ENCODE measurements around the gene UFD1. TPM values are rescaled to one million over a fixed set of nuclear protein-coding genes. Genes with fewer than 3 reads are reported as not detected.

Gene UFD1
- total and polyA plus RNA-seq, 9 of the 15 experiments (the other 6 are each of a cell fraction or from before 2014, with no cell fraction given) = 238 to 645 (median 363) TPM

DNA sequence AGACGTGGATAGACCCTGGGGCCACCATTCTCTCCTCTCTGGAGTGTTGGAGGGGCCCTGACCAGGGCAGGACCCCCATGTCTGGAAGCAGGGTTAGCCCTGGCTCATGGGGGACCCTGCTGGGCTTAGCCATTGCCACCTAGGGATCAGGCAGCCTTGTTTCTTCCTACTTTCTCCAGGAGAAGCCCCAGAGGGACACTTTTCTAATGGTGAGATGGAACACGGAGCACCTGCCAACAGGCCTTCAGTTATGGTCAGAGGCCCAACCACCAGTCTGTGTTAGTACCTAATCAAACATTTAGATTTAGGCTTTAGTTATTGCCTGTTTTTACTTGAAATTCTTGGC lies 29.6 kb downstream of the UFD1 start (continued):
- no peak for TF ChIP-seq FOSL1 (tag; conservative IDR thresholded peaks at IDR 0.05)
- no peak for TF ChIP-seq ZNF780A (CRISPR knock-in tag; IDR thresholded peaks at IDR 0.05)
- TF ChIP-seq ZNF274 (IDR thresholded peaks at IDR 0.05; ENCODE audit: borderline replicate concordance, low read depth, low read length) = no peak
- no peak for TF ChIP-seq HDAC2 (IDR thresholded peaks at IDR 0.05)
- no peak for TF ChIP-seq TCFL5 (CRISPR knock-in tag; conservative IDR thresholded peaks at IDR 0.05)
- no peak; the same call in 1 of the 2 replicates for TF ChIP-seq CAMTA2 (CRISPR knock-in tag; conservative IDR thresholded peaks at IDR 0.05)

DNA sequence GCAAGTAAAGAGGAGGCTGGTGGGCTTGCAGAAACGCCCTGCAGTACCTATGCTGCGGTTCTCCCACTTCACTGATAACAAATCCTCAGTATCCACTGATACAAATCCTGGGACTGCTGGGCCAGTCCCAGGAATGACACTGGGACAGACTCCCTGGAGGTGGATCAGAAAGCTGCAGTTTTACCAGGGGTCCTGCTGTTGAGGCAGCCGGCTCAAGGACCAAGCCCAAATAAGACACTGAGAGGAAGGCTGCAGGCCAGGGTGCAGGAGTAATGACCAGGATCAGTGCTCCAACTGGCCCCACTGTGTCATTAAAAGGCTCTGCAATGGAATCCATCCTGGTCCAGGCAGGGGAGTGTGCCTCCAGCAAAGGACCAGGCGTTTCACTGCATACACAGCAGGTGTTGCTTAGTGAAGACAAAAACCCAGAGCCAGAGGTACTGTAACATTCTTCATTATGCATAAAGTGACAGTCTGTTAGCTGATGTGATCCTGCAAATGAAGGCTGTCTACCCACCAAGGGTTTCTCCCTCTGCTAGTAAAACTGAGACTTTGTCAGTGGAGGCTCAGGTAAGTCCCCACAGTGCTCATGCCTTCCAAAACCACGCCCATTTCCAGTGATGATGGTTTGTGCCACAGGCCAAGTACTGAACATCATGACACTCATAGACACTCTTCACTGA lies 30.1 kb downstream of the UFD1 start:
- intact Hi-C loops (cut with micrococcal nuclease) = loop anchor here (10.0 kb wide), 1 partner anchor 176 kb away; no protein-coding TSS in a partner anchor
- POLR2A ChIA-PET = interaction anchor here (1.0 to 11.7 kb wide), 5 partner anchors 7 to 81 kb away, joined by 3 to 284 read pairs (median 74); partner anchors contain the start of genes CDC45, HIRA and MRPL40
- Histone ChIP-seq H3K9me3 (replicated peaks; ENCODE audit: control insufficient read depth, insufficient read depth, low read depth, low read length) (no peaks in the 10 kb centered on the region), H3K4me3 (no peak overlapping the region), H3K9ac (ENCODE audit: insufficient read depth in 1 of 2, low read depth in 2 of 2, low read length in 2 of 2) (peak overlapping the region in 1 of 2 experiments; percentile 11; a peak in 1 of 4 replicates), H2AFZ (ENCODE audit: low read depth, low read length) (no peak overlapping the region), H3K9me1 (ENCODE audit: control insufficient read depth, insufficient read depth, low read length) (no peaks in the 10 kb centered on the region), H3K36me3 (ENCODE audit: control insufficient read depth, insufficient read depth, low read length) (peaks cover 86% of the 10 kb centered on the region), H3K4me1 (replicated peaks in 1 of 2; ENCODE audit: control insufficient read depth in 2 of 2, insufficient read depth in 2 of 2, low read length in 2 of 2) (peaks cover 27 to 37% of the 10 kb centered on the region in 2 experiments), H3K27ac (ENCODE audit: extremely low read depth, low read depth, low read length) (no peak overlapping the region), H3K4me2 (ENCODE audit: insufficient read depth, low read length) (no peak overlapping the region), H4K20me1 (replicated peaks; ENCODE audit: control insufficient read depth, insufficient read depth, low read length) (peaks cover 22% of the 10 kb centered on the region), H3K27me3 (ENCODE audit: control insufficient read depth in 2 of 2, insufficient read depth in 2 of 2, low read length in 2 of 2) (no peaks in the 10 kb centered on the region), H3K79me2 (ENCODE audit: control insufficient read depth, insufficient read depth, low read length) (peaks cover 45% of the 10 kb centered on the region)
- peak in 1 of 4 experiments; percentile 26 for DNase-seq (ENCODE audit: extremely low read depth in 1 of 4, low spot score in 3 of 4)
- no peak for FAIRE-seq
- no TSS peak for BruUV-seq (replicated peaks)
- in situ Hi-C loops (cut with MboI) = no loop called here
- ATAC-seq = no peak
- CTCF ChIA-PET (ENCODE audit: low intra/inter-chr PET ratio) = no interaction called here
- 83% methylated on average over 5 of the region's 5 CpGs for WGBS (ENCODE audit: insufficient coverage, low coverage, missing lambda C conversion rate)
- TF ChIP-seq RBM25 (IDR thresholded peaks at IDR 0.05; ENCODE audit: low read depth, low read length, severe bottlenecking) (no peak), TSC22D4 (tag; IDR thresholded peaks at IDR 0.05) (peak; percentile 80; the same call in 1 of the 2 replicates), HDAC6 (IDR thresholded peaks at IDR 0.05; ENCODE audit: low read depth, low read length) (no peak), CHCHD3 (CRISPR knock-in tag; IDR thresholded peaks at IDR 0.05) (0 out of 2 replicates have a peak, but pooled peaks have one; percentile 15), POLR2B (IDR thresholded peaks at IDR 0.05; ENCODE audit: low read depth, partially characterized antibody) (peak; percentile 52), HNRNPLL (IDR thresholded peaks at IDR 0.05; ENCODE audit: low read depth, low read length, poor library complexity, severe bottlenecking) (peak; percentile 22), SREBF1 (IDR thresholded peaks at IDR 0.05; ENCODE audit: borderline replicate concordance, low read depth, low read length) (0 out of 2 replicates have a peak, but pooled peaks have one; percentile 50)
- TF ChIP-seq, protein P1, sequence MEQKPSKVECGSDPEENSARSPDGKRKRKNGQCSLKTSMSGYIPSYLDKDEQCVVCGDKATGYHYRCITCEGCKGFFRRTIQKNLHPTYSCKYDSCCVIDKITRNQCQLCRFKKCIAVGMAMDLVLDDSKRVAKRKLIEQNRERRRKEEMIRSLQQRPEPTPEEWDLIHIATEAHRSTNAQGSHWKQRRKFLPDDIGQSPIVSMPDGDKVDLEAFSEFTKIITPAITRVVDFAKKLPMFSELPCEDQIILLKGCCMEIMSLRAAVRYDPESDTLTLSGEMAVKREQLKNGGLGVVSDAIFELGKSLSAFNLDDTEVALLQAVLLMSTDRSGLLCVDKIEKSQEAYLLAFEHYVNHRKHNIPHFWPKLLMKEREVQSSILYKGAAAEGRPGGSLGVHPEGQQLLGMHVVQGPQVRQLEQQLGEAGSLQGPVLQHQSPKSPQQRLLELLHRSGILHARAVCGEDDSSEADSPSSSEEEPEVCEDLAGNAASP (IDR thresholded peaks at IDR 0.05) = no peak
- TF ChIP-seq, protein P2, sequence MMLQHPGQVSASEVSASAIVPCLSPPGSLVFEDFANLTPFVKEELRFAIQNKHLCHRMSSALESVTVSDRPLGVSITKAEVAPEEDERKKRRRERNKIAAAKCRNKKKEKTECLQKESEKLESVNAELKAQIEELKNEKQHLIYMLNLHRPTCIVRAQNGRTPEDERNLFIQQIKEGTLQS (IDR thresholded peaks at IDR 0.05) = no peak
- TF ChIP-seq, protein P2 (CRISPR knock-in tag; conservative IDR thresholded peaks at IDR 0.05) = peak; percentile 30; the same call in 1 of the 2 replicates
- TF ChIP-seq, protein P3, sequence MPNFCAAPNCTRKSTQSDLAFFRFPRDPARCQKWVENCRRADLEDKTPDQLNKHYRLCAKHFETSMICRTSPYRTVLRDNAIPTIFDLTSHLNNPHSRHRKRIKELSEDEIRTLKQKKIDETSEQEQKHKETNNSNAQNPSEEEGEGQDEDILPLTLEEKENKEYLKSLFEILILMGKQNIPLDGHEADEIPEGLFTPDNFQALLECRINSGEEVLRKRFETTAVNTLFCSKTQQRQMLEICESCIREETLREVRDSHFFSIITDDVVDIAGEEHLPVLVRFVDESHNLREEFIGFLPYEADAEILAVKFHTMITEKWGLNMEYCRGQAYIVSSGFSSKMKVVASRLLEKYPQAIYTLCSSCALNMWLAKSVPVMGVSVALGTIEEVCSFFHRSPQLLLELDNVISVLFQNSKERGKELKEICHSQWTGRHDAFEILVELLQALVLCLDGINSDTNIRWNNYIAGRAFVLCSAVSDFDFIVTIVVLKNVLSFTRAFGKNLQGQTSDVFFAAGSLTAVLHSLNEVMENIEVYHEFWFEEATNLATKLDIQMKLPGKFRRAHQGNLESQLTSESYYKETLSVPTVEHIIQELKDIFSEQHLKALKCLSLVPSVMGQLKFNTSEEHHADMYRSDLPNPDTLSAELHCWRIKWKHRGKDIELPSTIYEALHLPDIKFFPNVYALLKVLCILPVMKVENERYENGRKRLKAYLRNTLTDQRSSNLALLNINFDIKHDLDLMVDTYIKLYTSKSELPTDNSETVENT (CRISPR knock-in tag; IDR thresholded peaks at IDR 0.05) = 0 out of 2 replicates have a peak, but pooled peaks have one; percentile 56
